Suprapubic skin (tissue), 4 donors: ENCODE results near the gene NOS1AP.

ENCODE experiments used
- CTCF ChIP-seq, 2 donors: fragments of 200-600 bp in 1 of 2; fragments of 450-650 bp in 1 of 2; sonication (generic) in 1 of 2; IDR thresholded peaks; one replicate each; pipeline ENCODE4 v1.5.1; 2016 to 2019; ENCODE audit warnings: antibody characterized with exemption in 2 of 2, mild to moderate bottlenecking in 1 of 2, moderate library complexity in 1 of 2
- EP300 ChIP-seq: sonication (generic); formaldehyde crosslinking; IDR thresholded peaks from one replicate; pipeline ENCODE4 v1.6.1; 2017; ENCODE audit warnings: antibody characterized with exemption
- POLR2A ChIP-seq, 2 donors: fragments of 450-650 bp; IDR thresholded peaks; one replicate each; pipeline ENCODE4 v1.6.1; 2017; ENCODE audit warnings: antibody characterized with exemption in 2 of 2, mild to moderate bottlenecking in 2 of 2, moderate library complexity in 2 of 2
- POLR2AphosphoS5 ChIP-seq, 3 donors: sonication (generic); formaldehyde crosslinking; IDR thresholded peaks; one replicate each; pipeline ENCODE4 v1.6.1; 2017; ENCODE audit warnings: antibody characterized with exemption in 3 of 3

GRCh38 chr1:162361349-162361748, 291.9 kb downstream of the NOS1AP start:
- TF ChIP-seq EP300 = no peak
- no peak for TF ChIP-seq CTCF (IDR thresholded peaks at IDR 0.05)
- TF ChIP-seq POLR2A (IDR thresholded peaks at IDR 0.05) = no peak
- no peak for TF ChIP-seq POLR2AphosphoS5 (IDR thresholded peaks at IDR 0.05)
